ENCODE data around the gene VWA5A.
"Not testable (repeated sequence)": the region's sequence is repeated elsewhere in the genome, so short reads cannot be mapped to it uniquely, and the experiment has no call there.

Gene VWA5A

GRCh38 chr11:124170315-124170714, 55.1 kb downstream of the VWA5A start:
- not testable (repeated sequence) for DNase-seq (ENCODE audit: low spot score)

- no peak for DNase-seq (ENCODE audit: low spot score)
Measured at GRCh38 chr11:124170801-124171586, 55.7 kb downstream of the VWA5A start.

- DNase-seq (ENCODE audit: low spot score) = no peak
Measured at GRCh38 chr11:124172101-124172500, 56.9 kb downstream of the VWA5A start.

GRCh38 chr11:124172599-124172998, 57.3 kb downstream of the VWA5A start:
- no peak for DNase-seq (ENCODE audit: low spot score)

GRCh38 chr11:124174001-124174583, 58.8 kb downstream of the VWA5A start:
- DNase-seq (ENCODE audit: low spot score) = no peak

GRCh38 chr11:124176925-124177715, 61.9 kb downstream of the VWA5A start:
- no peak for DNase-seq (ENCODE audit: low spot score)

- no peak for DNase-seq (ENCODE audit: low spot score)
Measured at GRCh38 chr11:124179310-124179709, 64.1 kb downstream of the VWA5A start.

GRCh38 chr11:124183068-124183467, 67.8 kb downstream of the VWA5A start, which contains the start of gene OR10D3:
Gene OR10D3, plus strand, starts transcription at chr11:124183345. Its CDS starts 1,925 bp downstream, at chr11:124185270.
- no peak for DNase-seq (ENCODE audit: low spot score)

GRCh38 chr11:124190298-124191139, 75.3 kb downstream of the VWA5A start:
- DNase-seq (ENCODE audit: low spot score) = no peak

- DNase-seq (ENCODE audit: low spot score) = no peak
Measured at GRCh38 chr11:124193221-124194010, 78.2 kb downstream of the VWA5A start.

- DNase-seq (ENCODE audit: low spot score) = no peak
Measured at GRCh38 chr11:124194293-124195188, 79.3 kb downstream of the VWA5A start.

- peak; percentile 40 for DNase-seq (ENCODE audit: low spot score)
Measured at GRCh38 chr11:124195189-124195734, 80.0 kb downstream of the VWA5A start.
